DMS 273 treated with DMSO at 0.1 percent for 48 hours (cell line): ENCODE measurements around the gene PATE2.

Experiments
- DNase-seq: peaks from one replicate; lab custom pipeline; 2025; lab: John Stamatoyannopoulos, UW

The PATE2 gene

GRCh38 chr11:125778728-125779127, at the start of gene PATE2:
Gene PATE2 (minus strand): TSS chr11:125778828. CDS start chr11:125778773, 55 bp downstream.
- no peak for DNase-seq

GRCh38 chr11:125807909-125808308, 29.3 kb upstream of the PATE2 start:
- no peak for DNase-seq

- no peak for DNase-seq
Measured at GRCh38 chr11:125802387-125802786, 23.8 kb upstream of the PATE2 start.

- DNase-seq: no peak
Measured at GRCh38 chr11:125799808-125800207, 21.2 kb upstream of the PATE2 start.

- no peak for DNase-seq
Measured at GRCh38 chr11:125797641-125798040, 19.0 kb upstream of the PATE2 start.

GRCh38 chr11:125790825-125791224, 12.2 kb upstream of the PATE2 start:
- no peak for DNase-seq

GRCh38 chr11:125787827-125788226, 9.2 kb upstream of the PATE2 start, which contains the start of gene PATE3:
Gene PATE3 (plus strand): TSS chr11:125788127. CDS start chr11:125788152, 25 bp downstream.
- no peak for DNase-seq

GRCh38 chr11:125784678-125785077, 6.0 kb upstream of the PATE2 start:
- DNase-seq: no peak

- DNase-seq: no peak
Measured at GRCh38 chr11:125777309-125777708, 1.3 kb downstream of the PATE2 start.

GRCh38 chr11:125773516-125773915, 5.1 kb downstream of the PATE2 start:
- DNase-seq: no peak

GRCh38 chr11:125772834-125773505, 5.7 kb downstream of the PATE2 start:
- no peak for DNase-seq

GRCh38 chr11:125770583-125770982, 8.0 kb downstream of the PATE2 start:
- DNase-seq: no peak

- DNase-seq: no peak
Measured at GRCh38 chr11:125768336-125769046, 10.1 kb downstream of the PATE2 start.

GRCh38 chr11:125766251-125766650, 12.4 kb downstream of the PATE2 start:
- DNase-seq: no peak

GRCh38 chr11:125763483-125763882, 15.1 kb downstream of the PATE2 start:
- DNase-seq: no peak

- DNase-seq: no peak
Measured at GRCh38 chr11:125762445-125762844, 16.2 kb downstream of the PATE2 start.

GRCh38 chr11:125756050-125756449, 22.6 kb downstream of the PATE2 start:
- no peak for DNase-seq

GRCh38 chr11:125750629-125751028, 28.0 kb downstream of the PATE2 start:
- DNase-seq: no peak

- DNase-seq: no peak
Measured at GRCh38 chr11:125745979-125746378, 32.6 kb downstream of the PATE2 start, which contains the start of gene PATE1. Gene PATE1 (plus strand): TSS chr11:125746279. CDS start chr11:125746305, 26 bp downstream.

- no peak for DNase-seq
Measured at GRCh38 chr11:125743681-125744080, 34.9 kb downstream of the PATE2 start.

- no peak for DNase-seq
Measured at GRCh38 chr11:125740617-125741016, 38.0 kb downstream of the PATE2 start.

- DNase-seq: no peak
Measured at GRCh38 chr11:125728969-125729368, 49.7 kb downstream of the PATE2 start.
